ENCODE results near the gene SPSB3. TPM values are rescaled to one million over a fixed set of nuclear protein-coding genes. Genes with fewer than 3 reads are reported as not detected.

Gene SPSB3
- polyA plus RNA-seq, 1 donor (not counting 4 experiments of a cell fraction or from before 2014, with no cell fraction given), result 9.5 TPM

- Histone ChIP-seq H3K27me3 (ENCODE audit: control insufficient read depth, extremely low read depth, insufficient read depth, low read length) (no peaks in the 10 kb centered on the region), H3K9me3 (ENCODE audit: control insufficient read depth, low read depth, low read length) (peaks cover 18% of the 10 kb centered on the region), H4K20me1 (ENCODE audit: control insufficient read depth, extremely low read depth, insufficient read depth, low read length) (peaks cover 2% of the 10 kb centered on the region), H3K4me2 (ENCODE audit: control insufficient read depth, extremely low read depth, insufficient read depth, low read depth, low read length) (no peak overlapping the region), H3K36me3 (ENCODE audit: control insufficient read depth in 2 of 2, extremely low read depth in 1 of 2, insufficient read depth in 2 of 2, low read length in 2 of 2) (peaks cover 9 to 11% of the 10 kb centered on the region in 2 experiments), H3K27ac (ENCODE audit: control insufficient read depth, insufficient read depth, low read length) (no peak overlapping the region), H2AFZ (ENCODE audit: control insufficient read depth, low read length) (no peak overlapping the region), H3K9me1 (ENCODE audit: control insufficient read depth, extremely low read depth, insufficient read depth, low read length) (no peaks in the 10 kb centered on the region), H3K79me2 (ENCODE audit: control insufficient read depth, insufficient read depth, low read length) (peaks cover 16% of the 10 kb centered on the region), H3K9ac (ENCODE audit: control insufficient read depth, extremely low read depth, insufficient read depth, low read length) (no peak overlapping the region), H3K4me3 (ENCODE audit: control insufficient read depth in 2 of 3, extremely low read depth in 1 of 3, insufficient read depth in 2 of 3, low read depth in 1 of 3, low read length in 3 of 3) (no peak overlapping the region), H3K4me1 (ENCODE audit: control insufficient read depth, extremely low read depth, insufficient read depth, low read length) (no peaks in the 10 kb centered on the region)
- FAIRE-seq (no peak), DNase-seq (ENCODE audit: low read depth, low spot score) (no peak)
- TF ChIP-seq CTCF (optimal IDR thresholded peaks at IDR 0.05 in 1 of 3, IDR thresholded peaks at IDR 0.05 in 1 of 3, conservative IDR thresholded peaks at IDR 0.05 in 1 of 3; ENCODE audit: extremely low read depth in 1 of 3, insufficient read depth in 2 of 3, low read length in 3 of 3) (no peak), EZH2 (IDR thresholded peaks at IDR 0.05; ENCODE audit: low read length) (no peak)
- dilution Hi-C loops (cut with MboI; ENCODE audit: extremely low pct_ligation_motif_present, low sequenced_read_pairs), result no loop called here
Observed at GRCh38 chr16:1732071-1732470, 50.3 kb downstream of the SPSB3 start.

GRCh38 chr16:1731603-1732002 is 50.8 kb downstream of the SPSB3 start:
- dilution Hi-C loops (cut with MboI; ENCODE audit: extremely low pct_ligation_motif_present, low sequenced_read_pairs), result no loop called here
- H3K27me3 ChIP-seq (ENCODE audit: control insufficient read depth, extremely low read depth, insufficient read depth, low read length), result no peaks in the 10 kb centered on the region
- peaks cover 19% of the 10 kb centered on the region for H3K79me2 ChIP-seq (ENCODE audit: control insufficient read depth, insufficient read depth, low read length)
- no peak overlapping the region for H2AFZ ChIP-seq (ENCODE audit: control insufficient read depth, low read length)
- no peaks in the 10 kb centered on the region for H3K9me1 ChIP-seq (ENCODE audit: control insufficient read depth, extremely low read depth, insufficient read depth, low read length)
- FAIRE-seq (no peak), DNase-seq (ENCODE audit: low read depth, low spot score) (no peak)
- no peak overlapping the region for H3K4me2 ChIP-seq (ENCODE audit: control insufficient read depth, extremely low read depth, insufficient read depth, low read depth, low read length)
- peaks cover 13% of the 10 kb centered on the region for H3K9me3 ChIP-seq (ENCODE audit: control insufficient read depth, low read depth, low read length)
- H3K27ac ChIP-seq (ENCODE audit: control insufficient read depth, insufficient read depth, low read length), result no peak overlapping the region
- H3K4me3 ChIP-seq (ENCODE audit: control insufficient read depth in 2 of 3, extremely low read depth in 1 of 3, insufficient read depth in 2 of 3, low read depth in 1 of 3, low read length in 3 of 3), result no peak overlapping the region
- H3K4me1 ChIP-seq (ENCODE audit: control insufficient read depth, extremely low read depth, insufficient read depth, low read length), result no peaks in the 10 kb centered on the region
- peaks cover 2% of the 10 kb centered on the region for H4K20me1 ChIP-seq (ENCODE audit: control insufficient read depth, extremely low read depth, insufficient read depth, low read length)
- no peak overlapping the region for H3K9ac ChIP-seq (ENCODE audit: control insufficient read depth, extremely low read depth, insufficient read depth, low read length)
- TF ChIP-seq EZH2 (IDR thresholded peaks at IDR 0.05; ENCODE audit: low read length), result no peak
- no peak for TF ChIP-seq CTCF (optimal IDR thresholded peaks at IDR 0.05 in 1 of 3, IDR thresholded peaks at IDR 0.05 in 1 of 3, conservative IDR thresholded peaks at IDR 0.05 in 1 of 3; ENCODE audit: extremely low read depth in 1 of 3, insufficient read depth in 2 of 3, low read length in 3 of 3)
- peaks cover 9 to 15% of the 10 kb centered on the region in 2 experiments for H3K36me3 ChIP-seq (ENCODE audit: control insufficient read depth in 2 of 2, extremely low read depth in 1 of 2, insufficient read depth in 2 of 2, low read length in 2 of 2)
